Esophagus squamous epithelium (tissue), 5 donors: ENCODE results near the gene NEDD4. TPM values are rescaled to one million over a fixed set of nuclear protein-coding genes. Genes with fewer than 3 reads are reported as not detected.

Experiments
- DNase-seq: peaks from one replicate; lab custom pipeline; 2025; lab: John Stamatoyannopoulos, UW
- H3K27ac ChIP-seq, 4 donors: fragments of 200-600 bp; sonication (generic); one replicate each; pipeline ENCODE4 v1.5.1; 2016 to 2019; ENCODE audit warnings: mild to moderate bottlenecking in 1 of 4
- H3K27me3 ChIP-seq, 4 donors: fragments of 200-600 bp; sonication (generic); 1 replicate in 3 of 4; 2 replicates in 1 of 4; pipeline versions ENCODE4 v1.5.1 to v1.6.0; 2017 to 2021; ENCODE audit warnings: antibody characterized with exemption in 1 of 4
- H3K36me3 ChIP-seq, 3 donors: fragments of 200-600 bp; sonication (generic); one replicate each; pipeline ENCODE4 v1.5.1; 2016 to 2019
- H3K4me1 ChIP-seq, 3 donors: fragments of 200-600 bp; sonication (generic); one replicate each; pipeline ENCODE4 v1.5.1; 2017 to 2019
- H3K4me3 ChIP-seq, 4 donors: fragments of 200-600 bp; sonication (generic); 1 replicate in 3 of 4; 2 replicates in 1 of 4; pipeline ENCODE4 v1.5.1; 2016 to 2019; ENCODE audit warnings: mild to moderate bottlenecking in 2 of 4, moderate library complexity in 1 of 4
- H3K9me3 ChIP-seq, 3 donors: fragments of 200-600 bp; sonication (generic); one replicate each; pipeline ENCODE4 v1.5.1; 2016 to 2019
- POLR2A ChIP-seq, 4 donors: fragments of 450-650 bp; IDR thresholded peaks; one replicate each; pipeline ENCODE4 v1.6.1; 2017; ENCODE audit warnings: antibody characterized with exemption in 4 of 4, mild to moderate bottlenecking in 4 of 4, moderate library complexity in 3 of 4
- WGBS, 2 donors: methylation state at CpG; one replicate each; pipeline ENCODE4 v1.1.5; 2018; 5-methylcytosine and 5-hydroxymethylcytosine counted together
- intact Hi-C: fragments of 100-400 bp; cut with DNase I; formaldehyde crosslinking; loops from one replicate; pipeline ENCODE4 v1.15.0; 2022
- total RNA-seq, 4 donors: library from RNA; depleted of rRNA; stranded (reverse); fragments of >200 nt; gene quantifications; one replicate each; pipeline ENCODE4 v1.1.0, GENCODE V29; 2016
- TF ChIP-seq, protein P1 (sequence below), 6 experiments: fragments of 450-650 bp in 4 of 6; fragments of 200-600 bp in 2 of 6; sonication (generic) in 2 of 6; IDR thresholded peaks; one replicate each; pipeline ENCODE4 v1.5.1; 2016 to 2019; ENCODE audit warnings: antibody characterized with exemption in 6 of 6, mild to moderate bottlenecking in 4 of 6, moderate library complexity in 4 of 6
- donor health status: DM: yes; HTN: yes; CAD: no.

Gene NEDD4
- total RNA-seq, 4 donors from 2014 or later: 4.5 to 15.1 (median 11.7) TPM

DNA sequence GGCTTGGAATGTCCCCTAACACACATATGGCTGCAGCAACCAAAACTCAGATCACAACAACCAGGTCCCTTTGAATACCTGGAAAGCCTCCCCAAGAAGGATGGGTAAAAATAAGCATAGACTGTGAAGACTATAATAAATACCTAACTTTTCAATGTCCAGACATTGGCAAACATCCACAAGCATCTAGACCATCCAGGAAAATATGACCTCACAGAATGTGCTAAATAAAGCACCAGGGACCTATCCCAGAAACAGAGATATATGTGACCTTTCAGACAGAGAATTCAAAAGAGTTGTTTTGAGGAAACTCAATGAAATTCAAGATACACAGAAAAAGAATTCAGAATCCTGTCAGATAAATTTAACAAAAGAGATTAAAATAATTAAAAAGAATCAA, 109.2 kb downstream of the NEDD4 start:
- peaks cover 0 to 6% (median 0%) of the 10 kb centered on the region in 3 donors for H3K36me3 ChIP-seq
- no peak overlapping the region for H3K4me3 ChIP-seq
- no peaks in the 10 kb centered on the region for H3K27me3 ChIP-seq
- no peak overlapping the region for H3K27ac ChIP-seq
- H3K9me3 ChIP-seq: peaks cover 0 to 15% (median 0%) of the 10 kb centered on the region in 3 donors
- H3K4me1 ChIP-seq: no peaks in the 10 kb centered on the region
- intact Hi-C loops: no loop called here
- DNase-seq: no peak
- TF ChIP-seq, protein P1, sequence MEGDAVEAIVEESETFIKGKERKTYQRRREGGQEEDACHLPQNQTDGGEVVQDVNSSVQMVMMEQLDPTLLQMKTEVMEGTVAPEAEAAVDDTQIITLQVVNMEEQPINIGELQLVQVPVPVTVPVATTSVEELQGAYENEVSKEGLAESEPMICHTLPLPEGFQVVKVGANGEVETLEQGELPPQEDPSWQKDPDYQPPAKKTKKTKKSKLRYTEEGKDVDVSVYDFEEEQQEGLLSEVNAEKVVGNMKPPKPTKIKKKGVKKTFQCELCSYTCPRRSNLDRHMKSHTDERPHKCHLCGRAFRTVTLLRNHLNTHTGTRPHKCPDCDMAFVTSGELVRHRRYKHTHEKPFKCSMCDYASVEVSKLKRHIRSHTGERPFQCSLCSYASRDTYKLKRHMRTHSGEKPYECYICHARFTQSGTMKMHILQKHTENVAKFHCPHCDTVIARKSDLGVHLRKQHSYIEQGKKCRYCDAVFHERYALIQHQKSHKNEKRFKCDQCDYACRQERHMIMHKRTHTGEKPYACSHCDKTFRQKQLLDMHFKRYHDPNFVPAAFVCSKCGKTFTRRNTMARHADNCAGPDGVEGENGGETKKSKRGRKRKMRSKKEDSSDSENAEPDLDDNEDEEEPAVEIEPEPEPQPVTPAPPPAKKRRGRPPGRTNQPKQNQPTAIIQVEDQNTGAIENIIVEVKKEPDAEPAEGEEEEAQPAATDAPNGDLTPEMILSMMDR (IDR thresholded peaks at IDR 0.05): no peak
- no peak for TF ChIP-seq POLR2A (IDR thresholded peaks at IDR 0.05)

DNA sequence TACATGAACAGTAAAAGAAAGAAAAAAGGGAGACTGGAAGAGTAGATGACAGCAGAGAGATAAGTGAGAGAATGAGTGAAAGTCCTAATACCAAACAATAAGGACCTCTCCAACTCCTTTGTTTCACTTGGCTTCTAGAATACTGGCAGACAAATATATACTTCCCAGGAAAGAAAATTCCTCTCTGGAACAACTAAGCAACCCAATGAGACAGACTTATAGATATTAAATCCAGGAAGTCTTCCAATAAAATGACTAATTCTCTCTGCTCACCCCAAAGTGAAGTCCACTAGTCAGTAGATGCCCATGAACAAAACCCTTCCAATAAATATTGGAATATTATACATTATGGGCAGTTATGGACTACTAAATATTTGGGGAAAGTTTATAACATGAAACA, 114.2 kb downstream of the NEDD4 start:
- H3K4me3 ChIP-seq: no peak overlapping the region
- no peak for DNase-seq
- H3K36me3 ChIP-seq: peaks cover 0 to 6% (median 0%) of the 10 kb centered on the region in 3 donors
- H3K4me1 ChIP-seq: no peaks in the 10 kb centered on the region
- H3K9me3 ChIP-seq: no peaks in the 10 kb centered on the region
- TF ChIP-seq, protein P1 (IDR thresholded peaks at IDR 0.05): no peak
- intact Hi-C loops: no loop called here
- H3K27me3 ChIP-seq: no peaks in the 10 kb centered on the region
- H3K27ac ChIP-seq: no peak overlapping the region

DNA sequence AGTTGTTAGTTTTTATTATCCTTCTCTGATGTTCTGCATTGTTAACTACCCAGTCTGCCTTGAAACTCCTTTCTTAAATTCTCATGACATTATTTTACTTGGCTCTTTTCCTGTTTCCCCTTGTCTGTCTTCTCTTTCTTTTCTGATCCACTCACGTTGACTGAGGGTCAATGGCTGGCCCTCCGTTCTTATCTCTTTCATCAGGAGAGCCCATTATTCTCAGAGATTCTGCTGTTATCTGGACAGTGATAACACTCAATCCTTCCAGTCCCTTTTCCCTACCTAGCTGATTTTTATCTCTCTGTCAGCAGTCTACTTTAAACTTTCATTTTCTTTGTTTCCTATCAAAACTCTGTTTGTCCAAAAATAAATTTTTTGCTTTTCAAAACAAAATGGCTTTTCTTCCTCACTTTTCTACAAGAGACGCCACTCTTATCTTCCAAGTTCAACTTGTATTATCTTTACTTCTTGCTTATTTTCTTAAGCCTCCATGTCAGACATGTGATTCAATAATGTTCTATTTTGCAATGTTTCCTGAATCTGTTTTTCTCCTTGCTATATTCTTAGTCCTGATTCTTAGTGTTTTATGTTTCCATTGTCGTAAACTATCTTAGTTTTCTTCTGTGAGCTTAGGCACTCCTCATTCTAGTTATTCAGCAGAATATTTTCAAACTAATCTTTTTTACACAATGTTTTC, 120.2 kb downstream of the NEDD4 start:
- no peaks in the 10 kb centered on the region for H3K4me1 ChIP-seq
- H3K4me3 ChIP-seq: no peak overlapping the region
- DNase-seq: no peak
- no peaks in the 10 kb centered on the region for H3K9me3 ChIP-seq
- peaks cover 0 to 10% (median 0%) of the 10 kb centered on the region in 3 donors for H3K36me3 ChIP-seq
- no peak overlapping the region for H3K27ac ChIP-seq
- 76 to 79% methylated on average over 4 of the region's 4 CpGs for WGBS, 2 donors
- intact Hi-C loops: no loop called here
- no peak for TF ChIP-seq POLR2A (IDR thresholded peaks at IDR 0.05)
- TF ChIP-seq, protein P1 (IDR thresholded peaks at IDR 0.05): no peak
- no peaks in the 10 kb centered on the region for H3K27me3 ChIP-seq

DNA sequence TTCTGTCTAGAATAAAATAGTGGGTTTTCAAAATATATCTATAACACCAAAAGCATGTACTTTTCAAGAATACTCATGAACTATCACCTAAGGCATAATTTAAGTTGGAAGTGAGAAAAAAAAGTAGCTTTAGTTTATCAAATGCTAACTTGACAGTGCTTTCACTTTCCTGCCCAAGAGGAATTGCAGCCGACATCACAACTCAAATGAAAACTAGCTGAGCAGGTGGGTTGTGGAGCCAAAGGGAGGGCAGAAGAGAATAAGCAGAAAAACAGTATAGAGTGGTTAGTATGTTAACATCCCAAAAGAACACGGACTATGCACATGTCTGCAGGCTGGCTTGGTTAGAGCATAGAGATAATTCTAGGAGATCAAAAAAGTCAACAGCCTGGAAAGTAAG, 120.9 kb downstream of the NEDD4 start:
- 71 to 95% methylated on average over 2 of the region's 2 CpGs for WGBS, 2 donors
- no peaks in the 10 kb centered on the region for H3K4me1 ChIP-seq
- H3K4me3 ChIP-seq: no peak overlapping the region
- no peaks in the 10 kb centered on the region for H3K9me3 ChIP-seq
- no peaks in the 10 kb centered on the region for H3K27me3 ChIP-seq
- TF ChIP-seq, protein P1 (IDR thresholded peaks at IDR 0.05): no peak
- no peak for TF ChIP-seq POLR2A (IDR thresholded peaks at IDR 0.05)
- peaks cover 0 to 10% (median 0%) of the 10 kb centered on the region in 3 donors for H3K36me3 ChIP-seq
- no peak for DNase-seq
- intact Hi-C loops: no loop called here
- H3K27ac ChIP-seq: no peak overlapping the region

DNA sequence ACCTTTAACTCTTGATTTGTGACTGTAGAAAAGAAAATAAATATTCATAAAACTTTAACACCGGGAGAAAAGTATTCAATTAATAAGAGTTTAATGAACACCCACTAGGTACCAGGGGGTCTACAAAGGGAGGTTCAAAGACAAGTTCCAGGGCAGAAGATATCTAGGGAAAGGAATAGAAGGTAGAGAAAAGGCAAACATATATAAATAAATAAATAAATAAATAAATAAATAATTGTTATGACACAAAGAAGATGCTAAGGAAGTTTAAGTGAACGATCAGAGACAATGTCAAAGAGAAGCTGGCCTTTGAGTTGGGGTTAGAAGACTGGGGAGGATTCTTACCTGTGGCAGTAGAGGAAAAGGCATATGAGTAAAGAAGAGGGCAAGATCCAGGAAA, 123.8 kb downstream of the NEDD4 start:
- DNase-seq: no peak
- Histone ChIP-seq H3K27me3 (no peaks in the 10 kb centered on the region), H3K4me1 (no peaks in the 10 kb centered on the region), H3K36me3 (peaks cover 0 to 10% (median 0%) of the 10 kb centered on the region in 3 donors), H3K27ac (no peak overlapping the region), H3K4me3 (no peak overlapping the region), H3K9me3 (no peaks in the 10 kb centered on the region)
- TF ChIP-seq, protein P1 (IDR thresholded peaks at IDR 0.05): no peak
- no peak for TF ChIP-seq POLR2A (IDR thresholded peaks at IDR 0.05)
- 71 to 94% methylated on average over 2 of the region's 2 CpGs for WGBS, 2 donors
- intact Hi-C loops: no loop called here
